KMS-11 (cell line): Measurements from ENCODE around the gene EYA3.

Experiments
- H2AFZ ChIP-seq: fragments of 200-600 bp; sonication (generic); 2 replicates; pipeline ENCODE4 v1.6.1; 2016; ENCODE audit warnings: antibody characterized with exemption, mixed run types, low read depth
- H3K27ac ChIP-seq: fragments of 200-600 bp; sonication (generic); 2 replicates; pipeline ENCODE4 v1.6.1; 2016; ENCODE audit warnings: mild to moderate bottlenecking, mixed run types
- H3K27me3 ChIP-seq: fragments of 200-600 bp; sonication (generic); 2 replicates; pipeline ENCODE4 v1.6.1; 2017; ENCODE audit warnings: mild to moderate bottlenecking, low read depth, mixed run types, moderate library complexity; ENCODE audit not compliant: insufficient read depth
- H3K36me3 ChIP-seq: fragments of 200-600 bp; sonication (generic); 2 replicates; pipeline ENCODE4 v1.6.1; 2017; ENCODE audit warnings: mild to moderate bottlenecking, mixed run types; ENCODE audit not compliant: insufficient read depth
- H3K4me1 ChIP-seq: fragments of 200-600 bp; sonication (generic); 2 replicates; pipeline ENCODE4 v1.6.1; 2016; ENCODE audit warnings: mild to moderate bottlenecking, low read depth, mixed run types; ENCODE audit not compliant: poor library complexity, severe bottlenecking
- H3K4me2 ChIP-seq: fragments of 200-600 bp; sonication (generic); 2 replicates; pipeline ENCODE4 v1.7.0; 2016; ENCODE audit warnings: mild to moderate bottlenecking, mixed run types
- H3K4me3 ChIP-seq: fragments of 200-600 bp; sonication (generic); IDR thresholded peaks from 2 replicates; pipeline ENCODE4 v1.6.1; 2017; ENCODE audit warnings: low read depth, low read length, mixed read lengths; ENCODE audit not compliant: insufficient read depth
- H3K79me2 ChIP-seq: fragments of 200-600 bp; sonication (generic); 2 replicates; pipeline ENCODE4 v1.6.1; 2016; ENCODE audit warnings: low read depth, mixed run types; ENCODE audit not compliant: insufficient read depth
- H3K9ac ChIP-seq: fragments of 200-600 bp; sonication (generic); 2 replicates; pipeline ENCODE4 v1.6.1; 2016; ENCODE audit warnings: mild to moderate bottlenecking, mixed run types
- H4K20me1 ChIP-seq: fragments of 200-600 bp; sonication (generic); 2 replicates; pipeline ENCODE4 v1.6.1; 2016; ENCODE audit warnings: mild to moderate bottlenecking, mixed run types; ENCODE audit not compliant: insufficient read depth
- CTCF ChIP-seq: fragments of 200-600 bp; sonication (generic); conservative IDR thresholded peaks from 2 replicates; pipeline ENCODE4 v1.6.1; 2017; ENCODE audit warnings: low read depth, mild to moderate bottlenecking, antibody characterized with exemption, low read length, moderate library complexity, mixed read lengths

The EYA3 gene

DNA sequence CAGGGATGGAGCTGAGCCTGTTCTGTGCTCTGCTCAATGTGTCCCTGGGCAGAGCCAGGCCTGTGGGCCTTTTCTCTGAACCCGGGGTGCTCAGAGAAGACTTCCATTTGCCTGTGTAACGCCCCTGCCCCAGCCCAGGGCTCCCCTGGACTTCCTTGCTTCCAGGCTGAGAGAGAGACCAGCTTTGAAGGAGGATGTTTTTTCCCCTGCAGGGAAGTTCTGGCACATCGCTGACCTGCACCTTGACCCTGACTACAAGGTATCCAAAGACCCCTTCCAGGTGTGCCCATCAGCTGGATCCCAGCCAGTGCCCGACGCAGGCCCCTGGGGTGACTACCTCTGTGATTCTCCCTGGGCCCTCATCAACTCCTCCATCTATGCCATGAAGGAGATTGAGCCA is 143.4 kb downstream of the EYA3 start:
- H3K4me3 ChIP-seq = no peak overlapping the region
- H3K4me2 ChIP-seq = no peak overlapping the region
- H3K79me2 ChIP-seq = no peaks in the 10 kb centered on the region
- no peaks in the 10 kb centered on the region for H3K27me3 ChIP-seq
- TF ChIP-seq CTCF = no peak
- no peaks in the 10 kb centered on the region for H4K20me1 ChIP-seq
- H3K4me1 ChIP-seq = no peaks in the 10 kb centered on the region
- no peaks in the 10 kb centered on the region for H3K36me3 ChIP-seq
- no peak overlapping the region for H3K9ac ChIP-seq
- no peak overlapping the region for H3K27ac ChIP-seq
- H2AFZ ChIP-seq = no peak overlapping the region

GRCh38 chr1:27941671-27942540 is 146.5 kb downstream of the EYA3 start:
- Histone ChIP-seq H3K36me3 (no peaks in the 10 kb centered on the region), H3K4me2 (no peak overlapping the region), H3K27me3 (no peaks in the 10 kb centered on the region), H3K9ac (no peak overlapping the region), H4K20me1 (no peaks in the 10 kb centered on the region), H3K4me3 (no peak overlapping the region), H3K79me2 (no peaks in the 10 kb centered on the region), H2AFZ (no peak overlapping the region), H3K4me1 (peaks cover 21% of the 10 kb centered on the region), H3K27ac (no peak overlapping the region)
- no peak for TF ChIP-seq CTCF

- no peaks in the 10 kb centered on the region for H3K36me3 ChIP-seq
- H3K79me2 ChIP-seq = no peaks in the 10 kb centered on the region
- H2AFZ ChIP-seq = no peak overlapping the region
- no peak overlapping the region for H3K27ac ChIP-seq
- no peaks in the 10 kb centered on the region for H3K27me3 ChIP-seq
- no peaks in the 10 kb centered on the region for H4K20me1 ChIP-seq
- TF ChIP-seq CTCF = no peak
- no peak overlapping the region for H3K4me2 ChIP-seq
- H3K4me1 ChIP-seq = peaks cover 21% of the 10 kb centered on the region
- no peak overlapping the region for H3K9ac ChIP-seq
- H3K4me3 ChIP-seq = no peak overlapping the region
Observed at GRCh38 chr1:27940870-27941560, 147.4 kb downstream of the EYA3 start.

GRCh38 chr1:27940297-27940696 is 148.1 kb downstream of the EYA3 start:
- Histone ChIP-seq H3K27me3 (no peaks in the 10 kb centered on the region), H3K36me3 (no peaks in the 10 kb centered on the region), H3K4me1 (peaks cover 21% of the 10 kb centered on the region), H2AFZ (no peak overlapping the region), H3K4me2 (no peak overlapping the region), H3K79me2 (no peaks in the 10 kb centered on the region), H3K4me3 (no peak overlapping the region), H4K20me1 (no peaks in the 10 kb centered on the region), H3K9ac (no peak overlapping the region), H3K27ac (no peak overlapping the region)
- peak; percentile 48 for TF ChIP-seq CTCF
